Dermis blood vessel endothelial cell (primary cell): ENCODE measurements around the gene MARK2. TPM values are rescaled to one million over a fixed set of nuclear protein-coding genes. Genes with fewer than 3 reads are reported as not detected.

Experiments
- DNase-seq: peaks from one replicate; pipeline ENCODE4 v3.0.0; 2010
- total RNA-seq: library from RNA; depleted of rRNA; stranded (reverse); fragments of >200 nt; gene quantifications from 2 replicates; pipeline ENCODE4 v1.2.3, GENCODE V29; 2014

The MARK2 gene
- total RNA-seq, 1 donor from 2014 or later, result 12.1 TPM

DNA sequence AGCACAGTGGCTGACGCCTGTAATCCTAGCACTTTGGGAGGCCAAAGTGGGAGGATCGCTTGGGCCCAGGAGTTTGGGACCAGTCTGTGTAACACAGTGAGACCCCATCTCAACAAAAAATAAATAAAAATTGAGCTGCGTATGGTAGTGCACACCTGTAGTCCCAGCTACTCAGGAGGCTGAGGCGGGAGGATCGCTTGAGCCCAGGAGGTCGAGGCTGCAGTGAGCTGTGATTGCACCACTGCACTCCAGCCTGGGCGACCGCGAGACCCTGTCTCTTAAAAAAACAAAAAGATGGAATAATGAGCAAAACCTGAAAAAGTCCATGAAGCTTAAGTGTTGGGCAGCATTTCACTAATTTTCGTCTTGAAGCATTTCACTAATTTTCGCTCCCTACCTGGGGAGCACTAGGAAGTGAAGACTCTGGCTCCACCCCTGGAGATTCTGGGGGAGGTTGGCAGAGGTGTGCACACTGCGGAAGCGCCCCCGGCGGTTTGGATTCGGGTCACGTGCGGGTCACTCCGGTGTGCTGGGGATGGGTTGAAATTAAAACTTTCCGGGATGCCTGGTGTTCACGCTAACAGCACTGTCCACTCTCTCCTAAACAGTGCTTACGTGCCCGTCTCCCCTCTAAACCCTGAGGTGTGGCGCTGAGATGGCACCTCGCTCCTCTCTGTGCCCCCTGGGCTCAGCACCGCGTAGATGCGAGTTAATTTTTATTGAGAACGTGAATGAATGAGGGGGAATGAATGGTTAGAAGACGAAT, 99.0 kb downstream of the MARK2 start:
- DNase-seq, result no peak

- peak; percentile 97 for DNase-seq
Measured at GRCh38 chr11:63938479-63939396, 99.8 kb downstream of the MARK2 start, which contains the start of gene NAA40. NAA40 (plus strand) TSS chr11:63939002; CDS start chr11:63939097, 95 bp downstream.

- peak; percentile 41 for DNase-seq
Measured at GRCh38 chr11:63939397-63939891, 100.5 kb downstream of the MARK2 start.

GRCh38 chr11:63940786-63941185, 101.9 kb downstream of the MARK2 start:
- DNase-seq, result no peak

GRCh38 chr11:63941901-63942300, 103.0 kb downstream of the MARK2 start:
- no peak for DNase-seq

DNA sequence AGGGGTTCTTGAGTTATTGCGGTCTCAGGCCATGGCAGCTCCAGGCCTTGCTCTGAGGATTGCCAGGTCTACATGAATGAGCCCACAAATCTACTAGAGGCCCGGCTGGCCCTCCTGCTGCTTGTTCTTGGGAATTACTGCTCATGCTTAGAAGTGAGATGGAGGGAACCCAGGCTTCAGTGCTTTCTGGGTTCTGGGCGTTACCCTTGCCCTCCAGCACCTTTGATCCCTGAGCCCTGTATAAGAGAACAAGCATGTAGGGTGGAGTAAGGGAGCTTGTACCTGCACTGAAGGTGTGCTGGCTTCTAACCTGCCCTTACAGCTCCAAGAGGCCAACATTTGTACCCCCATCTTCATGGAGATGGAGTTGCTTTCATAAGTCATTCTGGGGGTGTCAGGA, 103.9 kb downstream of the MARK2 start:
- DNase-seq, result no peak

DNA sequence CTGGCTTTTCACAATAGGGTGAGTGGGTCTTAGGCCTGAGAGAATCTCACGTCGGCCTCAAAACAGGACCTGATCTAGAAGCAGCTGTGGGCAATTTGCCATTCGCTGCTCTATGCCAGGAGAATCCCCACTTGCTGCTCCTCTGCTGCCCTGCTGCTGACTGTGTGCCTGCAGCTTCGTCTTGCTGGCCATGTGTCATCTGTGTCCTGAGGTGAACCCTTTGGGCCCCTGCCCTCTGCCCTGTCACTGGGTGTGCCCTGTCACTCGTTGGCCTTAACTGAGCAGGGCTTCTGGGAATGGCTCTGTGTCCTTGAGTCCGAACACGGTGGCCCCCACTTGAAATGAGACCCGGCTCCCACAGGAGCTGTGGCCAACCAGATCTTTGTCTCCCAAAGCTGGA, 106.1 kb downstream of the MARK2 start:
- DNase-seq, result no peak

DNA sequence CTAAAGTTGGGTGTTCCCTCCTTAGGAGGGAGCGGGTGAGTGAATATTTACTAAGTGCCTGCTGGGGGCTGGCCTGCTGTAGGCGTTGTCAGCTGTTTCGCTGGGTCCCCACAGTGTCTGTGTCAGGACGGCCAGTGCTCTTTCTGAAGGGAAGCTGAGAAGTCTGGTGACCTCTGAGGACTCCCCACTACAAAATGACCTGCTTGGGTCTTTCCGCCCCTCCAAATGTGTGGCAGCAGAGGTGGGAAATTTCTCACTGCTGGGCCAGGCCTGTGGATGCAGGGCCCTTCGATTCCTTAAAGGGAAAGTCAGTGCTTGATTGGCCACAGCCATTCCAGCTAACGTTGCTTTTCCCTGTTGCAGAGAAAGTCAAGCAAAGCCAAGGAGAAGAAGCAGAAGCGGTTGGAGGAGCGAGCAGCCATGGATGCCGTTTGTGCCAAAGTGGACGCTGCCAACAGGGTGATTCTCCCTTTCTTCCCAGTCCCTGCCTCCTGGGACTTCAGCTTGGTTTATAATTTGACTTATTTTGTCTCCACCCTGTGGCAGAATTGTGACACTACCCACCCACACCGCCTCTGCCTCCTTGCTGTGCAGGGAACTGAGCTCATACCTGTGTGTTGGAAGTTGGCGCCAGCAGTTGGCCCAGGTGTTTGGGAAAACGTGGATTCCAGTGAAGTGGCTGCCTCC, 106.7 kb downstream of the MARK2 start:
- DNase-seq, result peak; percentile 78

DNA sequence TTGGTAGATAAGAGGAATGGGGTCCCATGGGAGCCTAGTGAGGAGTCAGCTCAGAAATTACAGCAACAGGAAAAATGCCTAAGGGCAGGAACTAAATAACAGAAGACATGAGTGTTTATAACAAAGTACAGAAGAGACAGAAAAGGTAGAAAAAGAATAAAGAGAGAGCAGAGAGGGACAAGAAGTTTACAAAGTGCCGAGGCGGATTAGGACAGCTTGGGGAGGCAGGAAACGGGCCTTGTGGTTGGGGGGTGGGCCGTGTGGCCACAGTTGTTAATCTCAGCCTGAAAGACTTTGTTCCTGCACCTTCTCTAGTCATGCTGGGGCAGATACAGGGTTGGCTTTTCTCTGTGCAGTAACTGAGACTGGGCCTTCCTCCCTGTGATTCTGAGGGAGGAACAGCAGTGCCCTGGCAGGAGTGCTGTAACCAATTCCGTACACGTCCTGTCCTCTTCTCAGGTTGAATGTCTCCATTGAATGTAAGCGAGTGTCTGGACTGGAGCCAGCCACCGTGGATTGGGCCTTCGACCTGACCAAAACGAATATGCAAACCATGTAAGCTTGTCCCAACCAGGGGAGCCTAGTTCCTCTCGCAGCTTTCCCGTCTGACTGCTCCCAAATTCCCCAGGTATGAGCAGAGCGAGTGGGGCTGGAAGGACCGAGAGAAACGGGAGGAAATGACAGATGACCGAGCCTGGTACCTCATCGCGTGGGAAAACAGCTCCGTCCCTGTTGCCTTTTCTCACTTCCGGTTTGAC, 113.0 kb downstream of the MARK2 start:
- no peak for DNase-seq

- no peak for DNase-seq
Measured at GRCh38 chr11:63952570-63952969, 113.7 kb downstream of the MARK2 start.

GRCh38 chr11:63958008-63958407, 119.1 kb downstream of the MARK2 start:
- DNase-seq, result no peak

Other genes starting within 250 kb of the MARK2 start
- 59.1 and 85.3 TPM in 2 replicates for gene PLAAT3, start 224.7 kb upstream of the MARK2 start, total RNA-seq
- 99.4 and 106 TPM in 2 replicates for gene ATL3, start 167.7 kb upstream of the MARK2 start, total RNA-seq
- gene RTN3, start 157.6 kb upstream of the MARK2 start, total RNA-seq, result 58.5 and 89.9 TPM in 2 replicates
- gene ZFTA, start 70.3 kb upstream of the MARK2 start, total RNA-seq, result 25.4 and 30.1 TPM in 2 replicates
- 14.3 and 22.4 TPM in 2 replicates for gene SPINDOC, start 25.7 kb upstream of the MARK2 start, total RNA-seq
- gene RCOR2, start 78.1 kb downstream of the MARK2 start, total RNA-seq, result 0.09 and 0.17 TPM in 2 replicates
- 10.0 and 14.7 TPM in 2 replicates for gene NAA40, start 99.9 kb downstream of the MARK2 start, total RNA-seq
- 287 and 330 TPM in 2 replicates for gene COX8A, start 135.5 kb downstream of the MARK2 start, total RNA-seq
- 52.3 and 57.7 TPM in 2 replicates for gene OTUB1, start 147.3 kb downstream of the MARK2 start, total RNA-seq
- not detected in 2 replicates for gene FLRT1, start 196.8 kb downstream of the MARK2 start, total RNA-seq